Cardiac fibroblast (primary cell): ENCODE results near the gene ZCCHC17.

Source experiments
- DNase-seq, 2 donors: peaks; one replicate each; pipeline versions ENCODE4 v3.0.0 to v3.0.0-alpha.2; 2010; ENCODE audit warnings: low read depth in 2 of 2
- H3K4me3 ChIP-seq, 2 donors: replicated peaks in 1 of 2; 1 replicate in 1 of 2; 2 replicates in 1 of 2; pipeline ENCODE4 v1.5.1; 2011; ENCODE audit warnings: low read depth in 2 of 2, low read length in 2 of 2, mild to moderate bottlenecking in 2 of 2, moderate library complexity in 1 of 2
- TF ChIP-seq, protein P1 (sequence below): IDR thresholded peaks from one replicate; pipeline ENCODE4 v1.5.1; 2011; ENCODE audit warnings: low read depth, mild to moderate bottlenecking, low read length, inconsistent platforms

The ZCCHC17 gene

DNA sequence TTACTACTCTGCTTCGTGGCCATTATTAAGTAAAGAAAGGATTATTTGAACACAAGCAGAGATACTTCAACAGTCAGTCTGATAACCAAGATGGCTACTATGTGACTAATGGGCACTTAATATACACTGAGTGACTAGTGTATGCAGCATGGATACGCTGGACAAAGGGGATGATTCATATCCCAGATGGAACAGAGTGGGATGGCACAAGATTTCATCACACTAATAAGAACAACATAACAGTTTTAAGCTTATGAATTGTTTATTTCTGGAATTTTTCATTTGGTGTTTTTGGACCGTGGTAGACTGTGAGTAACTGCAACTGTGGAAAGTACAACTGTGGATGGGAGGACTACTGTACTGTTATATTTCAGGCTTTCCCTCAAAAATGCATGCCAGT is 9.4 kb downstream of the ZCCHC17 start:
- no peak overlapping the region for H3K4me3 ChIP-seq
- peak; percentile 82 to 98 for DNase-seq
- TF ChIP-seq, protein P1, sequence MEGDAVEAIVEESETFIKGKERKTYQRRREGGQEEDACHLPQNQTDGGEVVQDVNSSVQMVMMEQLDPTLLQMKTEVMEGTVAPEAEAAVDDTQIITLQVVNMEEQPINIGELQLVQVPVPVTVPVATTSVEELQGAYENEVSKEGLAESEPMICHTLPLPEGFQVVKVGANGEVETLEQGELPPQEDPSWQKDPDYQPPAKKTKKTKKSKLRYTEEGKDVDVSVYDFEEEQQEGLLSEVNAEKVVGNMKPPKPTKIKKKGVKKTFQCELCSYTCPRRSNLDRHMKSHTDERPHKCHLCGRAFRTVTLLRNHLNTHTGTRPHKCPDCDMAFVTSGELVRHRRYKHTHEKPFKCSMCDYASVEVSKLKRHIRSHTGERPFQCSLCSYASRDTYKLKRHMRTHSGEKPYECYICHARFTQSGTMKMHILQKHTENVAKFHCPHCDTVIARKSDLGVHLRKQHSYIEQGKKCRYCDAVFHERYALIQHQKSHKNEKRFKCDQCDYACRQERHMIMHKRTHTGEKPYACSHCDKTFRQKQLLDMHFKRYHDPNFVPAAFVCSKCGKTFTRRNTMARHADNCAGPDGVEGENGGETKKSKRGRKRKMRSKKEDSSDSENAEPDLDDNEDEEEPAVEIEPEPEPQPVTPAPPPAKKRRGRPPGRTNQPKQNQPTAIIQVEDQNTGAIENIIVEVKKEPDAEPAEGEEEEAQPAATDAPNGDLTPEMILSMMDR: no peak

DNA sequence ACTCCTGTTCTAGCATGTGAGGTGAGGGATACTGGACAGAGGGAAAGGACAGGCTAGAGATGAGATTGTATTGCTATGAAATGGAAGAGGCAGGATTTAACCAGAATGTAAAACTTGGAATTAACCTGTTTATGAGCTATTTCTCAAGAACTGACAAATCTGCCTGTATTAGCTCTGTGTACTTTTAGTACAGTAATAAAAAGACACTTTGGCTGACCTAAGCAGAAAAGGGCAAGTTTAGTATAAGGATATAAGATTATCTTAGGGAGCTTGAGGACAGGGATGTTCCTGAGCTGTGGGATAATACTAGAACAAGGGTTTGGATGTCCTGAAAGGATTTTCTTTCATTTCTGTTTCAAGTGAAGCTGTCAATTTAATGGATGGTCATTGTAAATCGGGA is 11.2 kb downstream of the ZCCHC17 start:
- H3K4me3 ChIP-seq: no peak overlapping the region
- DNase-seq: no peak
- TF ChIP-seq, protein P1: no peak

DNA sequence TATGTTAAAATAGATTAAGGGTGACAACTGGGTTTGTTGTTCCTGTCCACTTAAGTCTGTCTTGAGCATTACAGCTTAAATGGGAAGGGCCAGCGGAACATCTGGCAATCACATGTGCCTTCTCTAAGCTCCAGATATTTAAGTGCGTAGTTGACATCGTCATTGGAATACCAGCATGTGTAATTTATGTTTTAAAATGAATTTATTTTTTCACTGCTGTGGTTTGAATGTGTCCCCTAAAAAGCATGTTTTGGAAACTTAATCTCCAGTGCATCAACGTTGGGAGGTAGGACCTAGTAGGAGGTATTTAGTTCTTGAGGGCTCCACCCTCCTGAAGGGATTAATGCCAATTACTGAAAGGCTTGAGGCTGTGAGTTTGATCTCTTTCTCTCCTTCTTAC is 13.4 kb downstream of the ZCCHC17 start:
- DNase-seq: no peak
- TF ChIP-seq, protein P1: no peak
- H3K4me3 ChIP-seq: no peak overlapping the region

DNA sequence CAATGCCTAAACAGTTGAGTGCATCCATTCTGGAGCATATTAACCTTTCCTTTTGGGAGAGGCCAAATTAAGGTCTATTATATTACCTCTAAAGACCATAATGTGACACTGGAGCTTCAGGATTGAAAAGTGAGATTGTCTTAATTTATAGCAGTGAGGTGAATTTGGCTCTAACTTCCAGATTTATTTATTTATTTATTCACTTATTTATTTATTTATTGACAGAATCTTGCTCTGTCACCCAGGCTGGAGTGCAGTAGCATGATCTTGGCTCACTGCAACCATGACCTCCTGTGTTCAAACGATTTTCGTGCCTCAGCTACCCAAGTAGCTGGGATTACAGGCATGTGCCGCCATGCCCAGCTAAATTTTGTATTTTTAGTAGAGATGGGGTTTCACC is 19.1 kb downstream of the ZCCHC17 start:
- TF ChIP-seq, protein P1: no peak
- no peak overlapping the region for H3K4me3 ChIP-seq
- no peak for DNase-seq

DNA sequence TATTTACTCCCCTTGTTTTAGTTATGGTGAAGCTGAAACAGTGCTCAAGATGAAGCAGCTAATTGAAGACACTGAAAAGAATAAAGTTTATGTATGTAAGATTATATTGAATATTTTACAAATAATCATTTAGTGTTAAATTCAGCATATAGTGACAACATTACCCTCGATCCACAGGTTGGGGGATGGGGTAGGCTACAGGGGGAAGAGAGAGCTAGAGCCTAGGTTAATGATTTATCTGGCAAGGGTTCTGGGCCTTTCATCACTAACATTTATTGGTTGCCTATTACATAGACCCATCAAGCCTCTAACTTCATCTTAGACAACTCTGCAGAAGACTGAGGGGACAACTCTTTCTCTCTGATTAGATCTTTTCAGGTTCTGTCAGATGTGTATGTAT is 21.3 kb downstream of the ZCCHC17 start:
- DNase-seq: no peak
- TF ChIP-seq, protein P1: no peak

DNA sequence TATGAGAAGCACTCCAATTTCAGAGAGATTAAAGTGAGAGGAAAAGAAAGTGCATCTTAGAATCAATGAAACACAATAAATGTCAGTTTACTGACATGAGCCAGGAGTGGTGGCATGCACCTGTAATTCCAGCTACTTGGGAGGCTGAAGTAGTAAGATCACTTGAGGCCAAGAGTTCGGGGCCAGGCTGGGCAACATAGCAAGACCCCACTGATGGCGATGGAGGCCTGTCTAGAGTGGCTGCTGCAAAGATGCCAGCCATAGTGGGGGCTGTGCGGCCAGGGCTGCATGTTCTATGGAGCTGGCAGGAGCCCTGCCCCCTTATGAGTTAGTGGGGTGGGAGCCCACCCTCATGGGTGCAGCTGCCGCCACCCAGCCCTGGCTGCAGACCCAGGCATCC is 27.3 kb downstream of the ZCCHC17 start:
- no peak overlapping the region for H3K4me3 ChIP-seq
- no peak for DNase-seq
- TF ChIP-seq, protein P1: no peak

More for the DNA sequence above, 21.3 kb downstream of the ZCCHC17 start:
- no peak overlapping the region for H3K4me3 ChIP-seq

DNA sequence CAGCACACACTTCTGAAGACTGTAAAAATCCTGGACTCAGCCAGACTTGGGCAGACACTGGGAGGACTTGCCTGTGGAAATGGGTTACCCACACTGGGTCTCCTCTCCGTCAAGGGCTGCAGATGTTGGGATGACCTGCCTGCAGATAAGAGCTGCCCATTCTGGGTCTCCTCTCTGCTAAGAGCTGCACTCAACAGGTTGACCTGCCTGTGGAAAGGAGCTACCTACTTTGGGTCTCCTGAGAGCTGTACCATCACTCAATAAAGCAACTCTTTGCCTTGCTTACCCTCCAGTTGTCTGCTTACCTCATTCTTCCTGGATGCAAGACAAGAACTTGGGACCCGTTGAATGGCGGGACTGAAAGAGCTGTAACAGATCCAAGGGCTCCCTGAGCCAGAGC is 28.2 kb downstream of the ZCCHC17 start:
- TF ChIP-seq, protein P1: no peak
- no peak for DNase-seq
- H3K4me3 ChIP-seq: no peak overlapping the region
